OCI-LY3 (cell line): ENCODE data around the gene STAB1.
A peak's percentile ranks its signal among the peaks of the same experiment; 100 is the strongest.

Experiments
- H2AFZ ChIP-seq: fragments of 200-600, 300-600 bp; shearing (Covaris generic); 2 replicates; pipeline ENCODE4 v1.6.0; 2014; ENCODE audit warnings: antibody characterized with exemption, low read depth, low read length
- H3K27ac ChIP-seq: fragments of 200-600, 300-600 bp; sonication (generic); 2 replicates; pipeline ENCODE4 v1.5.1; 2014; ENCODE audit warnings: mild to moderate bottlenecking, low read length, moderate library complexity, mixed read lengths
- H3K27me3 ChIP-seq: fragments of 200-600, 300-600 bp; sonication (generic); 2 replicates; pipeline ENCODE4 v1.6.1; 2014; ENCODE audit warnings: low read depth, low read length, mixed read lengths
- H3K36me3 ChIP-seq: fragments of 200-600, 300-600 bp; sonication (generic); replicated peaks from 2 replicates; pipeline ENCODE3; 2014; ENCODE audit warnings: low read depth, low read length, mixed read lengths
- H3K4me1 ChIP-seq: fragments of 300-600, 200-600 bp; sonication (generic); 2 replicates; pipeline ENCODE4 v1.6.1; 2014; ENCODE audit warnings: low read length, mixed read lengths
- H3K4me2 ChIP-seq: fragments of 200-600, 300-600 bp; sonication (generic); 2 replicates; pipeline ENCODE4 v1.6.1; 2014; ENCODE audit warnings: low read length, mixed read lengths
- H3K4me3 ChIP-seq: fragments of 300-600, 200-600 bp; sonication (generic); 2 replicates; pipeline ENCODE4 v1.5.1; 2014; ENCODE audit warnings: antibody characterized with exemption, mild to moderate bottlenecking, low read length, moderate library complexity
- H3K79me2 ChIP-seq: fragments of 300-600, 200-600 bp; shearing (Covaris generic); 2 replicates; pipeline ENCODE4 v1.6.1; 2014; ENCODE audit warnings: mild to moderate bottlenecking, low read length, mixed read lengths
- H3K9ac ChIP-seq: fragments of 300-600, 200-600 bp; shearing (Covaris generic); 2 replicates; pipeline ENCODE4 v1.6.0; 2014; ENCODE audit warnings: mild to moderate bottlenecking, low read length, moderate library complexity
- H3K9me3 ChIP-seq: fragments of 200-600, 300-600 bp; shearing (Covaris generic); 2 replicates; pipeline ENCODE4 v1.6.1; 2014; ENCODE audit warnings: low read length, mixed read lengths; ENCODE audit not compliant: insufficient read depth
- H4K20me1 ChIP-seq: fragments of 200-600, 300-600 bp; sonication (generic); 2 replicates; pipeline ENCODE4 v1.6.1; 2016; ENCODE audit warnings: low read length, mixed read lengths; ENCODE audit not compliant: insufficient read depth
- EZH2phosphoT487 ChIP-seq: fragments of 200-600 bp; shearing (Covaris generic); IDR thresholded peaks from 2 replicates; pipeline ENCODE4 v1.6.1; 2018; ENCODE audit warnings: antibody characterized with exemption, mixed run types, low read depth
- TF ChIP-seq, protein P1 (sequence below): fragments of 200-600, 300-600 bp; sonication (generic); IDR thresholded peaks from 2 replicates; pipeline ENCODE4 v1.5.1; 2014; ENCODE audit warnings: antibody characterized with exemption, low read length, low read depth

The STAB1 gene

DNA sequence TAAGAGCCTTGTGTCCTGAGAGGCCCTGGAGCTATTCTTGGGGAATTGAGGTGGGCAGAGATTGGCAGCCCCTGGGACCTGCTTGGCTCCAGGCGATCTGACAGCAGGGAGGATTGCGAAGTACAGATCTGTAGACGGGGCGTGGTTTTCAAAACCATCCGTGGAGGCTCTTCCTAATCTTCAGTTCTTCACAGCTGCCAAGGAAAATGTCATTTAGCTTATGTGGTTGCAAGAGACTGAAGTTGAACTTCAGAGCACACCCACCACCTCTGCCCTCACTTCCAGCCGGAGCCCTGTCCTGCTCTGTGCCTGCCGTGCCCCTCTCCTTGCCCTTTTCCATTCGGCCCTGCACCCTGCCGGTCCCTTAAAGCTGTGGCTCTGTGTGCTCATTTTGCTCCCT is 26.8 kb upstream of the STAB1 start:
- TF ChIP-seq, protein P1, sequence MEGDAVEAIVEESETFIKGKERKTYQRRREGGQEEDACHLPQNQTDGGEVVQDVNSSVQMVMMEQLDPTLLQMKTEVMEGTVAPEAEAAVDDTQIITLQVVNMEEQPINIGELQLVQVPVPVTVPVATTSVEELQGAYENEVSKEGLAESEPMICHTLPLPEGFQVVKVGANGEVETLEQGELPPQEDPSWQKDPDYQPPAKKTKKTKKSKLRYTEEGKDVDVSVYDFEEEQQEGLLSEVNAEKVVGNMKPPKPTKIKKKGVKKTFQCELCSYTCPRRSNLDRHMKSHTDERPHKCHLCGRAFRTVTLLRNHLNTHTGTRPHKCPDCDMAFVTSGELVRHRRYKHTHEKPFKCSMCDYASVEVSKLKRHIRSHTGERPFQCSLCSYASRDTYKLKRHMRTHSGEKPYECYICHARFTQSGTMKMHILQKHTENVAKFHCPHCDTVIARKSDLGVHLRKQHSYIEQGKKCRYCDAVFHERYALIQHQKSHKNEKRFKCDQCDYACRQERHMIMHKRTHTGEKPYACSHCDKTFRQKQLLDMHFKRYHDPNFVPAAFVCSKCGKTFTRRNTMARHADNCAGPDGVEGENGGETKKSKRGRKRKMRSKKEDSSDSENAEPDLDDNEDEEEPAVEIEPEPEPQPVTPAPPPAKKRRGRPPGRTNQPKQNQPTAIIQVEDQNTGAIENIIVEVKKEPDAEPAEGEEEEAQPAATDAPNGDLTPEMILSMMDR, result no peak
- no peak for TF ChIP-seq EZH2phosphoT487
- Histone ChIP-seq H3K79me2 (no peaks in the 10 kb centered on the region; the same call in 1 of the 2 replicates), H4K20me1 (0 out of 2 replicates have a peak, but pooled peaks cover 4% of the 10 kb centered on the region)

DNA sequence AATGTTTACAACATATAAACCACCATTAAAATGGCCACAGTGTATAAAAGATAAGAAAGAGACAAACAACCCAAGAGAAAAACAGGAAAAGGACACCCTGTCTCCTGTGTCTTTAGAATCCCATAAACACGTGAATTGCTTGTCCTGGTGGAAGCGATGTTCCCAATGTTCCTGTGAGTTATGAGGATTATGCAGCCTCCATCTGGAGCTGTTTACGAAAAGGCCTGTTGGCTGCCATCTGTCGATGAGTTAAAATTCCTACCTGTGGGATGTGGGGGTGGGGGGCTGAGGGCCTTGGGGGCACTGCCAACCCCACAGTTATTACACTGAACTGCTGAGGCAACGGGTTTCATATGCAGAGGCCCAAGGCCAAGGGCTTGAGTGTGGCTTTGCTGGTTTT is 26.1 kb upstream of the STAB1 start:
- TF ChIP-seq, protein P1, result no peak
- TF ChIP-seq EZH2phosphoT487, result no peak
- no peak overlapping the region for H3K27ac ChIP-seq
- no peaks in the 10 kb centered on the region for H3K9me3 ChIP-seq
- peaks cover 36% of the 10 kb centered on the region for H3K36me3 ChIP-seq
- H3K9ac ChIP-seq, result no peak overlapping the region
- no peak overlapping the region for H3K4me2 ChIP-seq
- H3K79me2 ChIP-seq, result no peaks in the 10 kb centered on the region
- H2AFZ ChIP-seq, result no peak overlapping the region
- H3K27me3 ChIP-seq, result no peaks in the 10 kb centered on the region
- 0 out of 2 replicates have a peak, but pooled peaks cover 4% of the 10 kb centered on the region for H4K20me1 ChIP-seq
- no peaks in the 10 kb centered on the region for H3K4me1 ChIP-seq
- no peak overlapping the region for H3K4me3 ChIP-seq

More for the DNA sequence above, 26.8 kb upstream of the STAB1 start:
- Histone ChIP-seq H3K4me3 (no peak overlapping the region), H3K27ac (no peak overlapping the region), H3K27me3 (no peaks in the 10 kb centered on the region), H3K4me2 (no peak overlapping the region), H3K9ac (no peak overlapping the region), H3K9me3 (no peaks in the 10 kb centered on the region), H3K36me3 (peaks cover 31% of the 10 kb centered on the region), H3K4me1 (no peaks in the 10 kb centered on the region), H2AFZ (no peak overlapping the region)

DNA sequence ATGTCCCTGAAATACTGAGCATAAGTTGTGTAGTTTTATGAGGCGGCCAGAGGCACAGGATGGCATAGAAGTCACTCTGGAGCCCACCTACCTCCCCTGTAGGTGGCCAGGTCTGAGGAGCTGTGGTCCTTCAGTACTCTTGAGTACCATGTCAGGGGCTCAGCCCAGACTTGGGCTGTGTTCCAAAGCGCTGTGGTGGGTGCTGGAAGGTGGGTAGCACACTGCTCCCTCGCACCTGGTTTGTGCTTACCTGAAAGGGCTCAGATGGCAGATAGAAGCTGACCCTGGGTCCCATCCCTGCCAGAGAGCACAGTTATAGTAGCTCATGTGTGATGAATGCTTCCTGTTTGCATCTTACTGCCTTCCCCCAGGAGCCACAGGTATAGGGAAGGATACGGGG is 24.2 kb upstream of the STAB1 start:
- Histone ChIP-seq H3K36me3 (peaks cover 34% of the 10 kb centered on the region), H3K4me3 (no peak overlapping the region), H2AFZ (no peak overlapping the region), H3K79me2 (no peaks in the 10 kb centered on the region), H4K20me1 (no peaks in the 10 kb centered on the region), H3K4me1 (no peaks in the 10 kb centered on the region), H3K9me3 (no peaks in the 10 kb centered on the region), H3K9ac (no peak overlapping the region), H3K27me3 (no peaks in the 10 kb centered on the region), H3K4me2 (no peak overlapping the region), H3K27ac (no peak overlapping the region)
- TF ChIP-seq, protein P1, result no peak
- TF ChIP-seq EZH2phosphoT487, result no peak

DNA sequence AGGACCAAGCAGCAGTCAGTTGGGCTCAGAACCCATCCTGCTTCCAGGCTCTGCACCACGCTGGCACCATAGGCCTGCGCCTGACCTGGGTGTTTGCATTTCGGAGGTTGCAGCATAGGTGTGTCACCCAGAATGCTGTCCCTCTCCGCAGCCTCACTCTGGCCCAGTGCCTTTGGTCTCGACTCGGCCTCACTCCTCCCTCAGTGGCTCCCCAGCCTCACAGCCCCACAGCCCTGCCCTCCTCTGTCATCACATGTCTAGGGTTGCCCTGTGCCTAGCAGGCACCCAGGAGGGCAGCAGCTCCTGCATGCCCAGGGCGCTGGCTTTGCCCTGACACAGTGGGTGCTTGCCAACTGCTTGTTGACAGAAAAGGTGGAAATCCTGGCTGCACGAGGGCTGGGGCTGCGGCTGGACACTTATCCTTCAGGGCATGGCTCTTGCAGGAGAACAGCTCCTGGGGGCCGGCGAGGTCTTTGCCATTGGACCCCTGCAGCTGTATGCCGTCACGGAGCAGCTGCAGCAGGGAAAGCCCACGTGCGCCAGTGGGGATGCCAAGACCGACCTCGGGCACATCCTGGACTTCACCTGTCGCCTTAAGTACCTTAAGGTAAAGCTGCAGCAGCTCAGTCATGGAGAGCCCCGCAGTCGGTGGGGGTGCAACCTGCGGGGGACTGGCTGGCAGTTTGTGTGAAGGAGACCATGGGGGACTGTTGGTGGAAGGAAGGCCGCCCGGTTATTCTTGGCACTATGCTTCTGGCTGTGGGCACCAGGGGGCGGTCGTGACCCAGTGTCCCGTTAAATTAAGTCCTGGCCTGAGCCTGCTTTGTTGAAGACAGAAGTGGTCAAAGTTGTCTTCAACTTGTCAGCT is 23.5 kb upstream of the STAB1 start:
- Histone ChIP-seq H3K27ac (no peak overlapping the region), H3K27me3 (no peaks in the 10 kb centered on the region), H3K4me3 (no peak overlapping the region), H3K9ac (no peak overlapping the region), H2AFZ (no peak overlapping the region), H3K79me2 (no peaks in the 10 kb centered on the region), H4K20me1 (no peaks in the 10 kb centered on the region), H3K36me3 (peaks cover 39% of the 10 kb centered on the region), H3K9me3 (no peaks in the 10 kb centered on the region), H3K4me2 (no peak overlapping the region), H3K4me1 (no peaks in the 10 kb centered on the region)
- no peak for TF ChIP-seq EZH2phosphoT487
- TF ChIP-seq, protein P1, result peak; percentile 46
